Measurements from ENCODE around the gene ZIK1.

Gene ZIK1

GRCh38 chr19:57583521-57584416, at the start of gene ZIK1:
ZIK1 (plus strand) TSS chr19:57584145; CDS start chr19:57584357, 212 bp downstream.
- no peaks in the 10 kb centered on the region for H3K27me3 Mint-ChIP-seq
- H3K36me3 Mint-ChIP-seq (ENCODE audit: low read depth) = peaks cover 56% of the 10 kb centered on the region
- H3K9me3 Mint-ChIP-seq = peaks cover 55% of the 10 kb centered on the region
- peak within 1 kb of the TSS; percentile 79 for H3K27ac Mint-ChIP-seq
- peaks cover 18% of the 10 kb centered on the region for H3K4me1 Mint-ChIP-seq
- DNase-seq = peak; percentile 78
- H3K4me3 Mint-ChIP-seq = peak within 1 kb of the TSS; percentile 91
- ATAC-seq = peak; percentile 89

GRCh38 chr19:57537953-57538547, 45.9 kb upstream of the ZIK1 start:
- H3K9me3 Mint-ChIP-seq = peaks cover 89% of the 10 kb centered on the region
- no peaks in the 10 kb centered on the region for H3K27me3 Mint-ChIP-seq
- peaks cover 100% of the 10 kb centered on the region for H3K36me3 Mint-ChIP-seq (ENCODE audit: low read depth)
- no peak for ATAC-seq
- no peak overlapping the region for H3K4me3 Mint-ChIP-seq
- no peak overlapping the region for H3K27ac Mint-ChIP-seq
- H3K4me1 Mint-ChIP-seq = no peaks in the 10 kb centered on the region
- no peak for DNase-seq

GRCh38 chr19:57546513-57546912, 37.4 kb upstream of the ZIK1 start:
- Mint-ChIP-seq H3K4me3 (no peak overlapping the region), H3K27ac (no peak overlapping the region), H3K36me3 (ENCODE audit: low read depth) (peaks cover 100% of the 10 kb centered on the region), H3K9me3 (peaks cover 72% of the 10 kb centered on the region), H3K4me1 (no peaks in the 10 kb centered on the region), H3K27me3 (no peaks in the 10 kb centered on the region)
- ATAC-seq (no peak), DNase-seq (no peak)

GRCh38 chr19:57552432-57552831, 31.5 kb upstream of the ZIK1 start:
- Mint-ChIP-seq H3K27ac (no peak overlapping the region), H3K9me3 (peaks cover 77% of the 10 kb centered on the region), H3K27me3 (no peaks in the 10 kb centered on the region), H3K4me1 (peaks cover 3% of the 10 kb centered on the region), H3K4me3 (no peak overlapping the region), H3K36me3 (ENCODE audit: low read depth) (peaks cover 100% of the 10 kb centered on the region)
- no peak for DNase-seq
- ATAC-seq = no peak

GRCh38 chr19:57557659-57558058, 26.3 kb upstream of the ZIK1 start:
- H3K36me3 Mint-ChIP-seq (ENCODE audit: low read depth) = peaks cover 80% of the 10 kb centered on the region
- peaks cover 59% of the 10 kb centered on the region for H3K9me3 Mint-ChIP-seq
- ATAC-seq (no peak), DNase-seq (no peak)
- H3K4me3 Mint-ChIP-seq = no peak overlapping the region
- H3K4me1 Mint-ChIP-seq = peaks cover 30% of the 10 kb centered on the region
- peaks cover 5% of the 10 kb centered on the region for H3K27me3 Mint-ChIP-seq
- H3K27ac Mint-ChIP-seq = no peak overlapping the region

GRCh38 chr19:57558525-57558924, 25.4 kb upstream of the ZIK1 start:
- no peak for ATAC-seq
- Mint-ChIP-seq H3K4me1 (peaks cover 30% of the 10 kb centered on the region), H3K9me3 (peaks cover 57% of the 10 kb centered on the region), H3K36me3 (ENCODE audit: low read depth) (peaks cover 73% of the 10 kb centered on the region), H3K27me3 (peaks cover 7% of the 10 kb centered on the region), H3K4me3 (peak overlapping the region; percentile 97), H3K27ac (peak overlapping the region; percentile 90)
- no peak for DNase-seq

GRCh38 chr19:57559008-57559403, 24.9 kb upstream of the ZIK1 start:
- DNase-seq (no peak), ATAC-seq (peak; percentile 31)
- Mint-ChIP-seq H3K27me3 (peaks cover 8% of the 10 kb centered on the region), H3K27ac (peak overlapping the region; percentile 90), H3K4me3 (peak overlapping the region; percentile 97), H3K4me1 (peaks cover 30% of the 10 kb centered on the region), H3K36me3 (ENCODE audit: low read depth) (peaks cover 70% of the 10 kb centered on the region), H3K9me3 (peaks cover 58% of the 10 kb centered on the region)

GRCh38 chr19:57559404-57560025, 24.4 kb upstream of the ZIK1 start, which contains the start of gene ZNF550:
ZNF550 (minus strand) TSS chr19:57559863; CDS start chr19:57559682, 181 bp downstream.
- Mint-ChIP-seq H3K27ac (peak within 1 kb of the TSS; percentile 90), H3K4me1 (peaks cover 30% of the 10 kb centered on the region), H3K4me3 (peak within 1 kb of the TSS; percentile 97), H3K9me3 (peaks cover 56% of the 10 kb centered on the region), H3K36me3 (ENCODE audit: low read depth) (peaks cover 65% of the 10 kb centered on the region), H3K27me3 (peaks cover 8% of the 10 kb centered on the region)
- ATAC-seq = peak; percentile 99
- peak; percentile 88 for DNase-seq

- H3K9me3 Mint-ChIP-seq = peaks cover 56% of the 10 kb centered on the region
- peak overlapping the region; percentile 97 for H3K4me3 Mint-ChIP-seq
- DNase-seq (no peak), ATAC-seq (peak; percentile 5)
- H3K27me3 Mint-ChIP-seq = peaks cover 8% of the 10 kb centered on the region
- peak overlapping the region; percentile 90 for H3K27ac Mint-ChIP-seq
- peaks cover 62% of the 10 kb centered on the region for H3K36me3 Mint-ChIP-seq (ENCODE audit: low read depth)
- H3K4me1 Mint-ChIP-seq = peaks cover 30% of the 10 kb centered on the region
Observed at GRCh38 chr19:57560049-57560491, 23.9 kb upstream of the ZIK1 start.

- DNase-seq = no peak
- H3K27me3 Mint-ChIP-seq = peaks cover 8% of the 10 kb centered on the region
- ATAC-seq = no peak
- peaks cover 50% of the 10 kb centered on the region for H3K36me3 Mint-ChIP-seq (ENCODE audit: low read depth)
- peaks cover 69% of the 10 kb centered on the region for H3K9me3 Mint-ChIP-seq
- H3K27ac Mint-ChIP-seq = no peak overlapping the region
- peaks cover 16% of the 10 kb centered on the region for H3K4me1 Mint-ChIP-seq
- H3K4me3 Mint-ChIP-seq = no peak overlapping the region
Observed at GRCh38 chr19:57563547-57563946, 20.4 kb upstream of the ZIK1 start.

GRCh38 chr19:57566396-57567265, 17.3 kb upstream of the ZIK1 start:
- Mint-ChIP-seq H3K27ac (no peak overlapping the region), H3K36me3 (ENCODE audit: low read depth) (peaks cover 50% of the 10 kb centered on the region), H3K9me3 (peaks cover 74% of the 10 kb centered on the region), H3K4me1 (no peaks in the 10 kb centered on the region), H3K4me3 (no peak overlapping the region), H3K27me3 (peaks cover 6% of the 10 kb centered on the region)
- DNase-seq (no peak), ATAC-seq (no peak)

GRCh38 chr19:57570707-57571106, 13.2 kb upstream of the ZIK1 start:
- no peak for DNase-seq
- H3K27ac Mint-ChIP-seq = no peak overlapping the region
- no peak for ATAC-seq
- no peaks in the 10 kb centered on the region for H3K27me3 Mint-ChIP-seq
- H3K36me3 Mint-ChIP-seq (ENCODE audit: low read depth) = peaks cover 74% of the 10 kb centered on the region
- H3K9me3 Mint-ChIP-seq = peaks cover 78% of the 10 kb centered on the region
- no peaks in the 10 kb centered on the region for H3K4me1 Mint-ChIP-seq
- H3K4me3 Mint-ChIP-seq = no peak overlapping the region

GRCh38 chr19:57572415-57572947, 11.5 kb upstream of the ZIK1 start:
- Mint-ChIP-seq H3K4me1 (peaks cover 7% of the 10 kb centered on the region), H3K36me3 (ENCODE audit: low read depth) (peaks cover 78% of the 10 kb centered on the region), H3K27me3 (no peaks in the 10 kb centered on the region), H3K9me3 (peaks cover 78% of the 10 kb centered on the region), H3K4me3 (no peak overlapping the region), H3K27ac (no peak overlapping the region)
- no peak for ATAC-seq
- DNase-seq = no peak

GRCh38 chr19:57576661-57577060, 7.3 kb upstream of the ZIK1 start:
- no peak for DNase-seq
- H3K27me3 Mint-ChIP-seq = no peaks in the 10 kb centered on the region
- H3K4me3 Mint-ChIP-seq = no peak overlapping the region
- H3K36me3 Mint-ChIP-seq (ENCODE audit: low read depth) = peaks cover 70% of the 10 kb centered on the region
- H3K4me1 Mint-ChIP-seq = peaks cover 19% of the 10 kb centered on the region
- no peak for ATAC-seq
- H3K9me3 Mint-ChIP-seq = peaks cover 63% of the 10 kb centered on the region
- H3K27ac Mint-ChIP-seq = no peak overlapping the region

Measured in activated naive CD8-positive, alpha-beta T cell treated with anti-CD3 and anti-CD28 coated beads, Interleukin-2, amount 50 U/mL, for 24 hours (primary cell).